K562 (cell line): ENCODE results near the gene ARHGAP12. TPM values are rescaled to one million over a fixed set of nuclear protein-coding genes. Genes with fewer than 3 reads are reported as not detected.

Source experiments
- REST ChIP-seq, 2 experiments: fragments of 450-650 bp; formaldehyde crosslinking in 1 of 2; IDR thresholded peaks; 2 replicates each; pipeline versions ENCODE4 v1.4.0 to v1.6.1; 2014 to 2020; ENCODE audit warnings: mild to moderate bottlenecking in 2 of 2, borderline replicate concordance in 1 of 2, low read depth in 1 of 2
- YBX1 ChIP-seq: fragments of 450-650 bp; IDR thresholded peaks from 2 replicates; pipeline ENCODE4 v1.7.1; 2016; ENCODE audit warnings: mild to moderate bottlenecking
- polyA plus RNA-seq, 8 experiments: library from polyadenylated mRNA; depleted of rRNA in 4 of 8; stranded (reverse) in 5 of 8; unstranded in 3 of 8; fragments of >200 nt; fragmentation: Nextera tagmentation in 2 of 8; fragmentation: Illumina TruSeq in 1 of 8; extraction: Ambion mirVana in 2 of 8; extraction: Trizol in 1 of 8; gene quantifications; 2 replicates each; pipeline versions ENCODE4 v1.2.1 to v1.2.3, GENCODE V29; 2011 to 2014; ENCODE audit warnings: inconsistent platforms in 1 of 8, missing spikeins in 1 of 8
- total RNA-seq, 7 experiments: library from RNA; depleted of rRNA in 6 of 7; stranded (reverse); fragments of >200 nt in 6 of 7; fragmentation: Illumina TruSeq in 2 of 7; extraction: Trizol in 2 of 7; gene quantifications; 2 replicates each; pipeline versions ENCODE4 v1.2.1 to v1.2.3, GENCODE V29; 2011 to 2021; ENCODE audit warnings: low replicate concordance in 1 of 7

Gene ARHGAP12
- total and polyA plus RNA-seq, 9 of the 15 experiments (the other 6 are each of a cell fraction or from before 2014, with no cell fraction given), result 4.4 to 18.7 (median 10.1) TPM

- TF ChIP-seq REST (IDR thresholded peaks at IDR 0.05; ENCODE audit: borderline replicate concordance), result no peak
- TF ChIP-seq REST (CRISPR knock-in tag; IDR thresholded peaks at IDR 0.05; ENCODE audit: low read depth), result no peak
- TF ChIP-seq YBX1, result no peak
These were observed 14.3 kb downstream of the ARHGAP12 start (continued) for GRCh38 chr10:31914370-31914769.
